ENCODE measurements around the gene DGUOK.

Gene DGUOK

GRCh38 chr2:73970141-73970803 is 43.6 kb downstream of the DGUOK start:
- H3K9me3 ChIP-seq (ENCODE audit: severe bottlenecking), result no peaks in the 10 kb centered on the region
- no peak overlapping the region for H3K27ac ChIP-seq
- no peak for TF ChIP-seq CTCF (IDR thresholded peaks at IDR 0.05; ENCODE audit: low read depth, low read length)
- no peaks in the 10 kb centered on the region for H3K36me3 ChIP-seq
- no peak for DNase-seq
- H3K4me3 ChIP-seq (ENCODE audit: low read depth, low read length), result no peak overlapping the region
- no peaks in the 10 kb centered on the region for H3K27me3 ChIP-seq (ENCODE audit: insufficient read depth, low read depth, severe bottlenecking)

GRCh38 chr2:73970850-73971471 is 44.3 kb downstream of the DGUOK start:
- Histone ChIP-seq H3K27me3 (ENCODE audit: insufficient read depth, low read depth, severe bottlenecking) (no peaks in the 10 kb centered on the region), H3K36me3 (no peaks in the 10 kb centered on the region), H3K27ac (no peak overlapping the region), H3K4me3 (ENCODE audit: low read depth, low read length) (no peak overlapping the region), H3K9me3 (ENCODE audit: severe bottlenecking) (no peaks in the 10 kb centered on the region)
- no peak for TF ChIP-seq CTCF (IDR thresholded peaks at IDR 0.05; ENCODE audit: low read depth, low read length)
- DNase-seq, result peak; percentile 29

GRCh38 chr2:73971722-73972121 is 45.0 kb downstream of the DGUOK start:
- DNase-seq, result no peak
- Histone ChIP-seq H3K36me3 (no peaks in the 10 kb centered on the region), H3K27ac (no peak overlapping the region), H3K4me3 (ENCODE audit: low read depth, low read length) (no peak overlapping the region), H3K27me3 (ENCODE audit: insufficient read depth, low read depth, severe bottlenecking) (no peaks in the 10 kb centered on the region), H3K9me3 (ENCODE audit: severe bottlenecking) (no peaks in the 10 kb centered on the region)
- no peak for TF ChIP-seq CTCF (IDR thresholded peaks at IDR 0.05; ENCODE audit: low read depth, low read length)

- no peak for DNase-seq
Measured at GRCh38 chr2:73972846-73973245, 46.2 kb downstream of the DGUOK start.

GRCh38 chr2:73975731-73976130 is 49.1 kb downstream of the DGUOK start:
- no peak for TF ChIP-seq CTCF (IDR thresholded peaks at IDR 0.05; ENCODE audit: low read depth, low read length)
- no peaks in the 10 kb centered on the region for H3K9me3 ChIP-seq (ENCODE audit: severe bottlenecking)

More at GRCh38 chr2:73972846-73973245, 46.2 kb downstream of the DGUOK start:
- Histone ChIP-seq H3K36me3 (no peaks in the 10 kb centered on the region), H3K27ac (no peak overlapping the region), H3K9me3 (ENCODE audit: severe bottlenecking) (no peaks in the 10 kb centered on the region), H3K4me3 (ENCODE audit: low read depth, low read length) (no peak overlapping the region), H3K27me3 (ENCODE audit: insufficient read depth, low read depth, severe bottlenecking) (no peaks in the 10 kb centered on the region)
- TF ChIP-seq CTCF (IDR thresholded peaks at IDR 0.05; ENCODE audit: low read depth, low read length), result no peak

More at GRCh38 chr2:73975731-73976130, 49.1 kb downstream of the DGUOK start:
- DNase-seq, result no peak
- no peak overlapping the region for H3K4me3 ChIP-seq (ENCODE audit: low read depth, low read length)
- no peaks in the 10 kb centered on the region for H3K36me3 ChIP-seq
- no peak overlapping the region for H3K27ac ChIP-seq
- no peaks in the 10 kb centered on the region for H3K27me3 ChIP-seq (ENCODE audit: insufficient read depth, low read depth, severe bottlenecking)

Data from WERI-Rb-1 (cell line).